ENCODE data around the gene DGKD. TPM values are rescaled to one million over a fixed set of nuclear protein-coding genes. Genes with fewer than 3 reads are reported as not detected.
A peak's percentile ranks its signal among the peaks of the same experiment; 100 is the strongest.
"Not testable (repeated sequence)": the region's sequence is repeated elsewhere in the genome, so short reads cannot be mapped to it uniquely, and the experiment has no call there.

The DGKD gene
- total RNA-seq, 4 donors from 2014 or later: 9.1 to 21.9 (median 17.8) TPM

DNA sequence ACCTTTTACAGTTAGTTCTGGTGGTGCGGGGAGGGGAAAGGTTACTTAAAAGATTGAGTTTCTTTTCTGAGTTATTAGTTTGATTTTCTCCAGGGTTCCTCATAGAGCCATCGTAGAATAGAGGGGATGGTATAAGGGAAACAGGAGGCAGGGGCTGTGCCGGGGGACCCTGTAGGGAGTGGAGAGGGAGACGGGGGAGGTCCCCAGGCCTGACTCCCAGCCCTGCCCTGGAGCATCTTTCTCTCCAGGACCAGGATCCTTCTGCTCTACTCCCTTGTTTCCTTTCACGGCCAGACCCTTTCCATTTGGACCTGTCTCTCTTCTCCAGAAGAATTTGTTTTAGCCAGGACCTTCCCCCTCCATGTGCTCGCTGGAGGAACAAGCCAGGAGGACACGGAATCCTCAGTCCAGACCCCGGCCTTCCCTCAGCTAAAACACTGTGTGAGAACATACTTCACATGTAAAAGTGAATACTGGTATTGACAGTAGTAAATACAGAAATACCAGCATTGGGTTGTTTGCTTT lies 35.4 kb downstream of the DGKD start:
- Histone ChIP-seq H3K36me3 (peaks cover 0 to 5% of the 10 kb centered on the region in 2 donors), H3K9me3 (no peaks in the 10 kb centered on the region), H3K27me3 (no peaks in the 10 kb centered on the region), H3K27ac (peak overlapping the region in 2 of 4 donors; percentile 87 to 94), H3K4me1 (peaks cover 0 to 62% (median 25%) of the 10 kb centered on the region in 3 donors), H3K4me3 (no peak overlapping the region)
- 72 to 73% methylated on average over 5 to 8 of the region's 8 CpGs for WGBS, 2 donors (ENCODE audit: low coverage in 1 of 2)
- ATAC-seq: no peak
- TF ChIP-seq, protein P1, sequence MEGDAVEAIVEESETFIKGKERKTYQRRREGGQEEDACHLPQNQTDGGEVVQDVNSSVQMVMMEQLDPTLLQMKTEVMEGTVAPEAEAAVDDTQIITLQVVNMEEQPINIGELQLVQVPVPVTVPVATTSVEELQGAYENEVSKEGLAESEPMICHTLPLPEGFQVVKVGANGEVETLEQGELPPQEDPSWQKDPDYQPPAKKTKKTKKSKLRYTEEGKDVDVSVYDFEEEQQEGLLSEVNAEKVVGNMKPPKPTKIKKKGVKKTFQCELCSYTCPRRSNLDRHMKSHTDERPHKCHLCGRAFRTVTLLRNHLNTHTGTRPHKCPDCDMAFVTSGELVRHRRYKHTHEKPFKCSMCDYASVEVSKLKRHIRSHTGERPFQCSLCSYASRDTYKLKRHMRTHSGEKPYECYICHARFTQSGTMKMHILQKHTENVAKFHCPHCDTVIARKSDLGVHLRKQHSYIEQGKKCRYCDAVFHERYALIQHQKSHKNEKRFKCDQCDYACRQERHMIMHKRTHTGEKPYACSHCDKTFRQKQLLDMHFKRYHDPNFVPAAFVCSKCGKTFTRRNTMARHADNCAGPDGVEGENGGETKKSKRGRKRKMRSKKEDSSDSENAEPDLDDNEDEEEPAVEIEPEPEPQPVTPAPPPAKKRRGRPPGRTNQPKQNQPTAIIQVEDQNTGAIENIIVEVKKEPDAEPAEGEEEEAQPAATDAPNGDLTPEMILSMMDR (IDR thresholded peaks at IDR 0.05): no peak
- no peak for TF ChIP-seq EP300 (IDR thresholded peaks at IDR 0.05)
- no peak for TF ChIP-seq POLR2AphosphoS5 (IDR thresholded peaks at IDR 0.05)
- TF ChIP-seq POLR2A (IDR thresholded peaks at IDR 0.05): no peak

DNA sequence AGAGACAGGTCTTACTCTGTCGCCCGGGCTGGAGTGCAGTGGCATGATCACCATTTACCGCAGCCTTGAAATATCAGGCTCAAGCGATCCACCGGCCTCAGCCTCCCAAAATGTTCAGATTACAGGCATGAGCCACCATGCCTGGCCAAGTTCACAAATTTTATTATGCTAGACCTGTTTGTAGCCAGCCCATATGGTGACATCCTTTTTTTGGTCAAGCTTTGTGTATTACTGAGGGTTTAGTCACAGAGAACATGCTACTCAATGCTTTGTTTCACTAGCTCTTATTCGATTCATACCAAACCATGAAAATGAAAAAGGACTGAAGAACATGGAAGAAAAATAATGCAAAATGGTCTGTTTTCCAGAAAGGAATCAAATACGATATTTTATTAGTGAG lies 41.4 kb downstream of the DGKD start:
- ATAC-seq: no peak

DNA sequence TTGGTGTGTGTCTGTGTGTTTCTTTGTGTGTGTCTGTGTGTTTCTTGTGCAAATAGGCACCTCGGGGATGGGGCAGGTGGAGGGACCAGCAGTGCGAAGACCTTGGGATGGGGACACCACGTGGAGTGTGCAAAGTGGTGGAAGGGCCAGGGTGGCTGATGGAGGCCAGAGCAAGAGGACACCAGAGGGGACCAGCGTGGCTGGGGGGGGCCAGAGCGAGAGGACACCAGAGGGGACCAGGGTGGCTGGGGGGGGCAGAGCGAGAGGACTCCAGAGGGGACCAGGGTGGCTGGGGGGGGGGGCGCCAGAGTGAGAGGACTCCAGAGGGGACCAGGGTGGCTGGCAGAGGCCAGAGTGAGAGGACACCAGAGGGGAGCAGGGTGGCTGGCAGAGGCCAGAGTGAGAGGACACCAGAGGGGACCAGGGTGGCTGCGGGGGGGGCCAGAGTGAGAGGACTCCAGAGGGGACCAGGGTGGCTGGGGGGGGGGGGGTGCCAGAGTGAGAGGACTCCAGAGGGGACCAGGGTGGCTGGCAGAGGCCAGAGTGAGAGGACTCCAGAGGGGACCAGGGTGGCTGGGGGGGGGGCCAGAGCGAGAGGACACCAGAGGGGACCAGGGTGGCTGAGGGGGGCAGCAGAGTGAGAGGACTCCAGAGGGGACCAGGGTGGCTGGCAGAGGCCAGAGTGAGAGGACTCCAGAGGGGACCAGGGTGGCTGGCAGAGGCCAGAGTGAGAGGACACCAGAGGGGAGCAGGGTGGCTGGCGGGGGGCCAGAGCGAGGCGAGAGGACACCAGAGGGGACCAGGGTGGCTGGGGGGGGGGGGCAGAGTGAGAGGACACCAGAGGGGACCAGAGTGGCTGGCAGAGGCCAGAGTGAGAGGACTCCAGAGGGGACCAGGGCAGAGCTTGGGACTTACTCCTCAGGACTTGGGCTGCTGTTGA lies 42.7 kb downstream of the DGKD start:
- H3K27me3 ChIP-seq, H3K9me3 ChIP-seq, ATAC-seq, H3K4me1 ChIP-seq, H3K27ac ChIP-seq, H3K4me3 ChIP-seq: not testable (repeated sequence)
- 89 to 90% methylated on average over 4 to 6 of the region's 12 CpGs for WGBS, 2 donors (ENCODE audit: low coverage in 1 of 2)
- H3K36me3 ChIP-seq: peaks cover 0 to 19% of the 10 kb centered on the region in 2 donors

More for the DNA sequence above, 41.4 kb downstream of the DGKD start:
- H3K9me3 ChIP-seq: no peaks in the 10 kb centered on the region
- H3K27ac ChIP-seq: no peak overlapping the region
- peaks cover 0 to 1% (median 0%) of the 10 kb centered on the region in 3 donors for H3K4me1 ChIP-seq
- no peak overlapping the region for H3K4me3 ChIP-seq
- H3K27me3 ChIP-seq: no peaks in the 10 kb centered on the region
- TF ChIP-seq, protein P1 (IDR thresholded peaks at IDR 0.05): no peak
- TF ChIP-seq POLR2AphosphoS5 (IDR thresholded peaks at IDR 0.05) (no peak), EP300 (IDR thresholded peaks at IDR 0.05) (no peak), POLR2A (IDR thresholded peaks at IDR 0.05) (no peak)
- H3K36me3 ChIP-seq: peaks cover 0 to 19% of the 10 kb centered on the region in 2 donors
- 85 to 100% methylated on average over 2 to 6 of the region's 7 CpGs for WGBS, 2 donors (ENCODE audit: low coverage in 1 of 2)

DNA sequence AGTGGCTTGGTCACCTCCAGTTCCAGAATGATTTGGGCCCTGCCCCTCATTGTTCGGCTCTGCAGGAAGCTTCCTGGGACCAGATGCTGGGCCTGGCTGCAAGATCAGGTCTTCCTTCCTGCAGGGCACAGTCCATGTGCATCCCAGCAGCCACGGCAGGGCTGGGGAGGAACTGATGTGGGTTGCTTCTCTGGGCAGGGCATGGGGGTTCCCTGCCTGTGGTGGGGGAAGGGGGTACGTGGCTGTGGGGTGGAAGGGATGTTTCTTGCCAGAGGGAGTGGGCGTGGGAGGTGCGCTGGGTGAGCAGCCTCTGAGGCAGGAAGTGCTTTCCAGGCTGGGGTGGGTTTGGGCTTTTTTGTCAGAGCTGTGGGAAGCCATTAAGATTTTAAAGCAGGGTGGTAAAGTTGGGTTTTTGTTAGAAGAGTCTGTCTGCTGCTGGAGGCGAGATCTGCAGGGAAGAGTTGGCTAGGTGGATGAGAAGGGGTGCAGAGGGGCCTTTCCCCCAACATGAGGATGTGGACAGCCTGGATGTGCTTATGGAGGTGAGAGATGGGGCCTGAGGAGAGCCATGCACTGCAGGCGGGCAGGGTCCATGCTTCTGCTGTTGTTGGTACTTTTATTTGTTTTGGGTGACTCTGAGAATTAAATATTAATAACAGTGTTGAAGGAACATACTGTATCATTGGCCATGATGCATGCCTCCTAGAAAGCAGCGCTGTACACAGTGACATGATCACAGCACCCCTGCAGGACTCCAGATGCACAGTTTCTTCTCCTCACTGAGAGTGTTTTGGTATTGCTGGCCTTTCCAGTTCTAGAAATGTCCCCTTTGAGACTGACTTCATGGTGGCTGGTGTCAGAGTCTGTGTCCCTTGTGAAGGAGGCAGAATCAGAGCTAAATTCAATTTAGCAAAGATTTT lies 45.3 kb downstream of the DGKD start:
- H3K27ac ChIP-seq: no peak overlapping the region
- TF ChIP-seq, protein P1 (IDR thresholded peaks at IDR 0.05): no peak
- no peak for TF ChIP-seq POLR2AphosphoS5 (IDR thresholded peaks at IDR 0.05)
- no peak for TF ChIP-seq POLR2A (IDR thresholded peaks at IDR 0.05)
- TF ChIP-seq EP300 (IDR thresholded peaks at IDR 0.05): no peak
- H3K36me3 ChIP-seq: peaks cover 0 to 19% of the 10 kb centered on the region in 2 donors
- no peak overlapping the region for H3K4me3 ChIP-seq
- no peaks in the 10 kb centered on the region for H3K4me1 ChIP-seq
- 89 to 100% methylated on average over 2 to 3 of the region's 8 CpGs for WGBS, 2 donors (ENCODE audit: low coverage in 1 of 2)
- H3K9me3 ChIP-seq: no peaks in the 10 kb centered on the region
- H3K27me3 ChIP-seq: no peaks in the 10 kb centered on the region
- no peak for ATAC-seq

DNA sequence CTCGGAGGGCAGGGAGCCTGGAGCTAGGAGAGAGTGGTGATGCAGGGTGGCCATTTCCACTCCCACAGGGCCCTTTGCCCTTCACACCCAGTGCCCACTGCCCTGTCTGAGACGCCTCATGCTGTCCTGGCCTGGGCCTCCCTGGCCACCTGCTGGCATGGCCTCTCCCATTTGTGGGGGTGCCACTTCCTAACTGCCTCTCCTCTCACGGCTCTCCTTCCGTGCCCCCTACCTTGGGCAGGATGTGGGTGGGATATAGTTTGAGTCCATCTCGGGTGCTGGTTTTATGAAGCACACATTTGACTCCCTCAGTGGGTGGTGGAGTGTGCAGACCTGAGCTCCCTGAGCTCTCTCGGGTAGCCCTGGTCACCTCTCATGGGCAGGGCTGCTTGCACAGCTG lies 46.0 kb downstream of the DGKD start:
- no peak for ATAC-seq
- no peak for TF ChIP-seq POLR2A (IDR thresholded peaks at IDR 0.05)
- no peak for TF ChIP-seq POLR2AphosphoS5 (IDR thresholded peaks at IDR 0.05)
- TF ChIP-seq, protein P1 (IDR thresholded peaks at IDR 0.05): no peak
- no peak for TF ChIP-seq EP300 (IDR thresholded peaks at IDR 0.05)
- WGBS, 2 donors (ENCODE audit: low coverage in 1 of 2): 83 to 92% methylated on average over 1 to 2 of the region's 6 CpGs

More for the DNA sequence above, 46.0 kb downstream of the DGKD start:
- Histone ChIP-seq H3K36me3 (peaks cover 0 to 19% of the 10 kb centered on the region in 2 donors), H3K9me3 (no peaks in the 10 kb centered on the region), H3K27ac (no peak overlapping the region), H3K4me1 (no peaks in the 10 kb centered on the region), H3K27me3 (no peaks in the 10 kb centered on the region), H3K4me3 (no peak overlapping the region)

All from gastroesophageal sphincter (tissue), 4 donors.